CD14-positive monocyte (primary cell): ENCODE results near the gene WBP1. TPM values are rescaled to one million over a fixed set of nuclear protein-coding genes. Genes with fewer than 3 reads are reported as not detected.

Experiments used
- DNase-seq, 3 donors: peaks; one replicate each; pipeline ENCODE4 v3.0.0-alpha.2; 2011 to 2022
- H2AFZ ChIP-seq: 2 replicates; pipeline ENCODE4 v1.6.0; 2012; ENCODE audit warnings: mild to moderate bottlenecking, low read depth, low read length, inconsistent platforms; ENCODE audit not compliant: insufficient read depth, poor library complexity, severe bottlenecking
- H3K27ac ChIP-seq, 2 donors: 1 replicate in 1 of 2; 2 replicates in 1 of 2; pipeline ENCODE4 v1.5.1; 2012 to 2013; ENCODE audit warnings: low read length in 2 of 2, control low read depth in 1 of 2, inconsistent platforms in 1 of 2, low read depth in 1 of 2, mild to moderate bottlenecking in 1 of 2
- H3K27me3 ChIP-seq, 2 donors: one replicate each; pipeline versions ENCODE4 v1.6.0 to v1.6.1; 2011 to 2013; ENCODE audit warnings: low read length in 2 of 2; ENCODE audit not compliant: control insufficient read depth in 2 of 2, insufficient read depth in 2 of 2
- H3K36me3 ChIP-seq, 2 donors: replicated peaks in 1 of 2; 1 replicate in 1 of 2; 2 replicates in 1 of 2; pipeline versions ENCODE4 v1.5.1 to v1.6.1; 2012 to 2013; ENCODE audit warnings: low read length in 2 of 2, control low read depth in 1 of 2, inconsistent platforms in 1 of 2, mild to moderate bottlenecking in 1 of 2; ENCODE audit not compliant: insufficient read depth in 2 of 2, control insufficient read depth in 1 of 2
- H3K4me1 ChIP-seq, 2 donors: 1 replicate in 1 of 2; 2 replicates in 1 of 2; pipeline versions ENCODE4 v1.5.1 to v1.6.1; 2012 to 2013; ENCODE audit warnings: low read length in 2 of 2, control low read depth in 1 of 2, inconsistent platforms in 1 of 2, mild to moderate bottlenecking in 1 of 2, moderate library complexity in 1 of 2; ENCODE audit not compliant: insufficient read depth in 2 of 2, control insufficient read depth in 1 of 2
- H3K4me2 ChIP-seq: replicated peaks from 2 replicates; pipeline ENCODE3; 2012; ENCODE audit warnings: low read length, moderate library complexity, mild to moderate bottlenecking; ENCODE audit not compliant: poor library complexity, severe bottlenecking; ENCODE audit errors: extremely low read depth
- H3K4me3 ChIP-seq, 3 experiments: fragments of 200-600 bp in 1 of 3; sonication (generic) in 1 of 3; replicated peaks in 1 of 3; 1 replicate in 2 of 3; 2 replicates in 1 of 3; pipeline ENCODE4 v1.5.1; 2011 to 2013; ENCODE audit warnings: low read length in 3 of 3, mild to moderate bottlenecking in 3 of 3, control low read depth in 2 of 3, low read depth in 2 of 3, inconsistent platforms in 1 of 3, moderate library complexity in 1 of 3
- H3K79me2 ChIP-seq: 2 replicates; pipeline ENCODE4 v1.6.0; 2012; ENCODE audit warnings: mild to moderate bottlenecking, control low read depth, inconsistent platforms, low read length, moderate library complexity; ENCODE audit not compliant: insufficient read depth
- H3K9ac ChIP-seq: 2 replicates; pipeline ENCODE4 v1.6.0; 2017; ENCODE audit warnings: low read length, mild to moderate bottlenecking; ENCODE audit not compliant: insufficient read depth, poor library complexity, severe bottlenecking
- H3K9me3 ChIP-seq, 2 donors: replicated peaks in 1 of 2; 1 replicate in 1 of 2; 2 replicates in 1 of 2; pipeline versions ENCODE4 v1.5.1 to v1.6.1; 2012 to 2013; ENCODE audit warnings: low read length in 2 of 2, control low read depth in 1 of 2; ENCODE audit not compliant: control insufficient read depth in 1 of 2, insufficient read depth in 1 of 2
- H4K20me1 ChIP-seq: 2 replicates; pipeline ENCODE4 v1.6.0; 2012; ENCODE audit warnings: mild to moderate bottlenecking, low read length, control low read depth, moderate library complexity; ENCODE audit not compliant: insufficient read depth
- H3K27ac Mint-ChIP-seq, 7 donors: one replicate each; pipeline ENCODE4 v1.8.0; 2020; ENCODE audit warnings: mild to moderate bottlenecking in 7 of 7, mixed read lengths in 7 of 7, moderate library complexity in 6 of 7, inconsistent platforms in 2 of 7
- H3K27me3 Mint-ChIP-seq, 3 donors: one replicate each; pipeline ENCODE4 v1.8.0; 2021 to 2022; ENCODE audit warnings: low read depth in 3 of 3, mild to moderate bottlenecking in 3 of 3, mixed read lengths in 3 of 3, moderate library complexity in 3 of 3, inconsistent platforms in 1 of 3
- H3K36me3 Mint-ChIP-seq, 2 donors: one replicate each; pipeline ENCODE4 v1.8.0; 2020; ENCODE audit warnings: mixed read lengths in 2 of 2, inconsistent platforms in 1 of 2, mild to moderate bottlenecking in 1 of 2
- H3K4me1 Mint-ChIP-seq: one replicate; pipeline ENCODE4 v1.8.0; 2020; ENCODE audit warnings: mild to moderate bottlenecking, mixed read lengths
- H3K4me3 Mint-ChIP-seq, 2 donors: one replicate each; pipeline ENCODE4 v1.8.0; 2020; ENCODE audit warnings: mild to moderate bottlenecking in 2 of 2, mixed read lengths in 2 of 2, moderate library complexity in 1 of 2
- H3K9me3 Mint-ChIP-seq, 7 donors: one replicate each; pipeline ENCODE4 v1.8.0; 2020 to 2022; ENCODE audit warnings: mixed read lengths in 7 of 7, mild to moderate bottlenecking in 6 of 7, moderate library complexity in 6 of 7, inconsistent platforms in 2 of 7
- CTCF ChIP-seq: fragments of 200-600 bp; IDR thresholded peaks from one replicate; pipeline ENCODE4 v1.8.0; 2022; ENCODE audit warnings: antibody characterized with exemption, mild to moderate bottlenecking
- WGBS: methylation state at CpG from one replicate; pipeline ENCODE4 v1.1.5; 2013; ENCODE audit warnings: missing lambda C conversion rate; ENCODE audit not compliant: insufficient coverage; 5-methylcytosine and 5-hydroxymethylcytosine counted together
- intact Hi-C, 2 donors: fragments of 100-400 bp; cut with micrococcal nuclease; formaldehyde crosslinking; loops; one replicate each; pipeline versions ENCODE4 v1.15.0 to v1.15.1; 2023
- polyA plus RNA-seq, 3 donors: library from polyadenylated mRNA; depleted of rRNA in 1 of 3; unstranded in 2 of 3; stranded (reverse) in 1 of 3; fragments of 300-500 nt in 2 of 3; fragments of >200 nt in 1 of 3; fragmentation: Illumina TruSeq in 2 of 3; gene quantifications; 1 replicate in 2 of 3; 2 replicates in 1 of 3; pipeline ENCODE4 v1.2.3, GENCODE V29; 2012 to 2021

The WBP1 gene
- polyA plus RNA-seq, 3 donors, result 23.9 to 109 (median 31.0) TPM

GRCh38 chr2:74502147-74502719 lies 44.0 kb downstream of the WBP1 start:
- H3K9me3 Mint-ChIP-seq, result peaks cover 0 to 27% (median 4%) of the 10 kb centered on the region in 7 donors
- 12% methylated on average over 18 of the region's 32 CpGs for WGBS
- peaks cover 45 to 53% of the 10 kb centered on the region in 2 donors for H3K27me3 ChIP-seq
- H3K79me2 ChIP-seq, result peaks cover 28% of the 10 kb centered on the region
- H3K4me3 Mint-ChIP-seq, result peak overlapping the region; percentile 88 to 96
- intact Hi-C loops, result no loop called here
- H3K4me2 ChIP-seq, result peak overlapping the region; percentile 88
- peak overlapping the region in 1 of 2 donors; percentile 89 for H3K27ac ChIP-seq
- TF ChIP-seq CTCF, result no peak
- no peak for DNase-seq
- H4K20me1 ChIP-seq, result no peaks in the 10 kb centered on the region
- no peaks in the 10 kb centered on the region for H3K36me3 ChIP-seq
- H3K27me3 Mint-ChIP-seq, result peaks cover 50 to 64% (median 54%) of the 10 kb centered on the region in 3 donors
- peak overlapping the region in 5 of 7 donors; percentile 56 to 94 (median 92) for H3K27ac Mint-ChIP-seq
- H2AFZ ChIP-seq, result peak overlapping the region; percentile 92
- peak overlapping the region; percentile 39 to 85 (median 77) for H3K4me3 ChIP-seq
- H3K9ac ChIP-seq, result peak overlapping the region; percentile 75
- H3K4me1 ChIP-seq, result peaks cover 75 to 81% of the 10 kb centered on the region in 2 donors
- H3K4me1 Mint-ChIP-seq, result peaks cover 76% of the 10 kb centered on the region
- peaks cover 0 to 20% of the 10 kb centered on the region in 2 donors for H3K9me3 ChIP-seq
- peaks cover 39 to 44% of the 10 kb centered on the region in 2 donors for H3K36me3 Mint-ChIP-seq

GRCh38 chr2:74502720-74503505 lies 44.7 kb downstream of the WBP1 start:
- DNase-seq, result peak; percentile 87 to 93 (median 91)
- Mint-ChIP-seq H3K4me1 (peaks cover 71% of the 10 kb centered on the region), H3K27ac (peak overlapping the region; percentile 78 to 94 (median 88)), H3K4me3 (peak overlapping the region; percentile 88 to 96), H3K27me3 (peaks cover 43 to 57% (median 47%) of the 10 kb centered on the region in 3 donors), H3K36me3 (peaks cover 39 to 42% of the 10 kb centered on the region in 2 donors), H3K9me3 (peaks cover 0 to 21% (median 3%) of the 10 kb centered on the region in 7 donors)
- Histone ChIP-seq H3K79me2 (peaks cover 28% of the 10 kb centered on the region), H3K4me3 (peak overlapping the region; percentile 39 to 85 (median 77)), H4K20me1 (no peaks in the 10 kb centered on the region), H3K36me3 (no peaks in the 10 kb centered on the region), H2AFZ (peak overlapping the region; percentile 92), H3K9me3 (peaks cover 0 to 16% of the 10 kb centered on the region in 2 donors), H3K27me3 (peaks cover 41 to 47% of the 10 kb centered on the region in 2 donors), H3K9ac (peak overlapping the region; percentile 75), H3K27ac (peak overlapping the region; percentile 74 to 89), H3K4me1 (peaks cover 72 to 77% of the 10 kb centered on the region in 2 donors), H3K4me2 (peak overlapping the region; percentile 88)
- under 1% methylated on average over 63 of the region's 67 CpGs for WGBS
- peak; percentile 24 for TF ChIP-seq CTCF
- intact Hi-C loops, result no loop called here
